GM21381 (cell line): ENCODE measurements around the gene PCK2.

Source experiments
- ATAC-seq: cut with Tn5 transposase; IDR thresholded peaks from one replicate; pipeline ENCODE4 v1.9.1; 2021; ENCODE audit warnings: mild to moderate bottlenecking, moderate library complexity; ENCODE audit not compliant: unreplicated experiment

The PCK2 gene

GRCh38 chr14:24074625-24075484 lies 19.3 kb upstream of the PCK2 start:
- ATAC-seq: no peak

- ATAC-seq: no peak
Observed at GRCh38 chr14:24075485-24076301, 18.4 kb upstream of the PCK2 start.

GRCh38 chr14:24076302-24076601 lies 17.9 kb upstream of the PCK2 start:
- no peak for ATAC-seq

- no peak for ATAC-seq
Observed at GRCh38 chr14:24077086-24077485, 17.0 kb upstream of the PCK2 start.

GRCh38 chr14:24078146-24078545 lies 16.0 kb upstream of the PCK2 start:
- ATAC-seq: no peak

GRCh38 chr14:24079491-24080141 lies 14.5 kb upstream of the PCK2 start:
- no peak for ATAC-seq

GRCh38 chr14:24080142-24080530 lies 14.0 kb upstream of the PCK2 start:
- ATAC-seq: no peak

GRCh38 chr14:24080888-24081738 lies 13.0 kb upstream of the PCK2 start:
- peak; percentile 86 for ATAC-seq

GRCh38 chr14:24081739-24082211 lies 12.3 kb upstream of the PCK2 start:
- no peak for ATAC-seq

- ATAC-seq: no peak
Observed at GRCh38 chr14:24082411-24083080, 11.6 kb upstream of the PCK2 start.

GRCh38 chr14:24083462-24083861 lies 10.6 kb upstream of the PCK2 start:
- ATAC-seq: no peak

GRCh38 chr14:24084440-24084839 lies 9.7 kb upstream of the PCK2 start:
- ATAC-seq: no peak

GRCh38 chr14:24085215-24085614 lies 8.9 kb upstream of the PCK2 start:
- no peak for ATAC-seq

- ATAC-seq: no peak
Observed at GRCh38 chr14:24086193-24086955, 7.7 kb upstream of the PCK2 start.

GRCh38 chr14:24087004-24087403 lies 7.1 kb upstream of the PCK2 start:
- no peak for ATAC-seq

- ATAC-seq: no peak
Observed at GRCh38 chr14:24088095-24088494, 6.0 kb upstream of the PCK2 start.

GRCh38 chr14:24089890-24090289 lies 4.2 kb upstream of the PCK2 start:
- ATAC-seq: no peak

GRCh38 chr14:24092110-24092504 lies 2.0 kb upstream of the PCK2 start:
- no peak for ATAC-seq

GRCh38 chr14:24092505-24093206 lies 1.5 kb upstream of the PCK2 start:
- ATAC-seq: no peak
